C4-2B (cell line): ENCODE measurements around the gene OTOGL.

ENCODE experiments used
- H3K27ac ChIP-seq: fragments of 450-650 bp; 2 replicates; pipeline ENCODE4 v1.5.1; 2017
- CTCF ChIP-seq: fragments of 450-650 bp; conservative IDR thresholded peaks from 2 replicates; pipeline ENCODE4 v1.5.1; 2017; ENCODE audit warnings: mild to moderate bottlenecking
- ZFX ChIP-seq: fragments of 450-650 bp; IDR thresholded peaks from 2 replicates; pipeline ENCODE4 v1.6.1; 2017

OTOGL gene

GRCh38 chr12:80277732-80278131 lies 178.4 kb downstream of the OTOGL start:
- TF ChIP-seq CTCF, result no peak
- no peak for TF ChIP-seq ZFX
- H3K27ac ChIP-seq, result no peak overlapping the region

GRCh38 chr12:80282226-80282625 lies 182.9 kb downstream of the OTOGL start:
- TF ChIP-seq CTCF (no peak), ZFX (no peak)

GRCh38 chr12:80282761-80283160 lies 183.4 kb downstream of the OTOGL start:
- TF ChIP-seq ZFX (no peak), CTCF (no peak)

More at GRCh38 chr12:80282226-80282625, 182.9 kb downstream of the OTOGL start:
- no peak overlapping the region for H3K27ac ChIP-seq

GRCh38 chr12:80291108-80291754 lies 191.9 kb downstream of the OTOGL start:
- no peak for TF ChIP-seq CTCF
- TF ChIP-seq ZFX, result no peak
- H3K27ac ChIP-seq, result no peak overlapping the region

More at GRCh38 chr12:80282761-80283160, 183.4 kb downstream of the OTOGL start:
- no peak overlapping the region for H3K27ac ChIP-seq

- TF ChIP-seq CTCF (no peak), ZFX (no peak)
- H3K27ac ChIP-seq, result no peak overlapping the region
Measured at GRCh38 chr12:80293347-80293746, 194.0 kb downstream of the OTOGL start.

- TF ChIP-seq CTCF (no peak), ZFX (no peak)
- no peak overlapping the region for H3K27ac ChIP-seq
Measured at GRCh38 chr12:80293759-80294158, 194.4 kb downstream of the OTOGL start.

- H3K27ac ChIP-seq, result no peak overlapping the region
- TF ChIP-seq CTCF (no peak), ZFX (no peak)
Measured at GRCh38 chr12:80299219-80299618, 199.9 kb downstream of the OTOGL start.
